GM21825 (cell line): ENCODE results near the gene SYT14.

Experiments
- ATAC-seq: cut with Tn5 transposase; IDR thresholded peaks from one replicate; pipeline ENCODE4 v1.9.1; 2021; ENCODE audit warnings: mild to moderate bottlenecking, moderate library complexity; ENCODE audit not compliant: unreplicated experiment

Gene SYT14

GRCh38 chr1:210198840-210199239, 260.8 kb downstream of the SYT14 start:
- ATAC-seq: no peak

- ATAC-seq: no peak
Measured at GRCh38 chr1:210200124-210200736, 262.2 kb downstream of the SYT14 start.

GRCh38 chr1:210201681-210202080, 263.7 kb downstream of the SYT14 start:
- ATAC-seq: no peak

GRCh38 chr1:210207597-210208450, 269.8 kb downstream of the SYT14 start:
- no peak for ATAC-seq

- ATAC-seq: no peak
Measured at GRCh38 chr1:210213335-210213734, 275.3 kb downstream of the SYT14 start.

- ATAC-seq: no peak
Measured at GRCh38 chr1:210214573-210215409, 276.8 kb downstream of the SYT14 start.

- ATAC-seq: no peak
Measured at GRCh38 chr1:210217482-210217881, 279.5 kb downstream of the SYT14 start.

GRCh38 chr1:210218047-210218446, 280.0 kb downstream of the SYT14 start:
- no peak for ATAC-seq
